ENCODE results near the gene BANF2. TPM values are rescaled to one million over a fixed set of nuclear protein-coding genes. Genes with fewer than 3 reads are reported as not detected.

Gene BANF2
- total RNA-seq, 1 experiment from 2014 or later, result not detected

DNA sequence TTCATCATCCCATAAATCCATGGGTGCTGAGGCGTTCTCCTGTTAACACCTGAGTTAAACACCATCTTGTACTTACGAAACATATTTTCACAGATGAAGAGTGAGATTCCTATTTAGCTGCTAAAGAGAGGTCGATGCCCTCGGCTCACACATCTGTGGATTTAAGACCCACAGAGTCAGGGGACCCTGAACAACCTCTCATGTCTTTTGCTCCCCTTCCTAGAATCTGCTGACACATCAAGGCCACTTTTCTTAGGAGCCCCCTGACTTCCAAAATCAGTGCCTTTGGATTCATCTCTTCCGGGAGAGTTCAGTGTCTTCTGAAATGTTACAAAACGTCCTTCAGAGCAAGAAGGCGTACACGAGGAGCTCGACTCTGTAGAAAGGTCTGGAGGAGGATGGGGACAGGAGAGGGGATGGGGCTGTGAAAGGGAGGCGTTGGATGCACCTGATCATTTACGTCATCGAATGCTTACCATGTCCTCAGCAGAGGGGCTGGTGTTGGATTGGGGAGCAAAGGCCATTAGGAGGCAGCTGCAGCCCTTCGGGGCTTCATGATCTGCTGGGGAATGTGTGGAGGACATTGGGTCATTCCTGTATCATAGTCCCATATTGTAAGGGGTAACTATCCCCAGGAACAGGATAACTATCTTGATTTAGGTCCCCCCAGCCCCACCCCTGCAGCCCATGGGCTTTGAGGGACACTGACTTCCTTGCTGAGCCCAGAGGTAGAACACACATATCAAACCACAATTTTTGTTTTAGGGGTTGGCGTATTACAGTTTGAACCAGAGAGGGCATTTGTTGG is 22.9 kb downstream of the BANF2 start:
- intact Hi-C loops (cut with micrococcal nuclease), result no loop called here
- Histone ChIP-seq H3K27me3 (ENCODE audit: low read length) (no peaks in the 10 kb centered on the region), H3K9ac (ENCODE audit: low read length) (no peak overlapping the region), H3K79me2 (ENCODE audit: low read length) (no peaks in the 10 kb centered on the region), H3K9me2 (replicated peaks; ENCODE audit: low read length) (no peaks in the 10 kb centered on the region), H3K4me1 (ENCODE audit: insufficient read depth, low read length) (no peaks in the 10 kb centered on the region), H3K4me2 (ENCODE audit: low read length) (no peak overlapping the region), H2AFZ (ENCODE audit: low read length) (no peak overlapping the region), H3K9me3 (ENCODE audit: low read length) (no peaks in the 10 kb centered on the region), H3K4me3 (ENCODE audit: low read length) (no peak overlapping the region), H3K36me3 (ENCODE audit: low read depth, low read length) (no peaks in the 10 kb centered on the region), H3F3A (ENCODE audit: low read length, unreplicated experiment) (no peaks in the 10 kb centered on the region), H3K27ac (ENCODE audit: low read length) (no peak overlapping the region), H4K20me1 (ENCODE audit: low read length) (no peaks in the 10 kb centered on the region)
- ATAC-seq, result no peak
- ChIA-PET POLR2A (ENCODE audit: unreplicated experiment) (no interaction called here), CTCF (no interaction called here)
- DNase-seq, result no peak
- TF ChIP-seq EZH2 (IDR thresholded peaks at IDR 0.05; ENCODE audit: low read length, unreplicated experiment), result no peak
- no peak for TF ChIP-seq EZH2phosphoT487 (IDR thresholded peaks at IDR 0.05; ENCODE audit: borderline replicate concordance, low read length)
- no TSS peak for BruUV-seq (replicated peaks)

DNA sequence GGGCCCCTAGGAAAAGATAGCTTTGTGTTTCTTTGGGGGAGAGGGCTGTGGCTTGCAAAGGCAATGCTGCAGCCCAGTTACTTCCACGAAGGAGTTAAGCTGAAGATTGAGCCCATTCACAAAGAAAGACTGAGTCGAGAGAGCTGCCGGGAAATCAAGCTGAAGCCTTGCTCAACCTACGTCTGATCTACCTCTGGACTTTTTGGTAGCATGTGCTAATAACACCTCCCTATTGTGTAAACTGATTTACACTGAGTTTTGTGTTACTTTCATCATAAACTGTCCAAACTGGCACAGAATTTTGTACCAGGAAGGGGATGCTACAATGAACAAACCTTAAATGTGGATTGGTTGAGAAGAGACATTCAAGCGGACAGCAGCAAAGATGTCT is 23.5 kb downstream of the BANF2 start:
- ChIA-PET CTCF (no interaction called here), POLR2A (ENCODE audit: unreplicated experiment) (no interaction called here)
- BruUV-seq (replicated peaks), result no TSS peak

DNA sequence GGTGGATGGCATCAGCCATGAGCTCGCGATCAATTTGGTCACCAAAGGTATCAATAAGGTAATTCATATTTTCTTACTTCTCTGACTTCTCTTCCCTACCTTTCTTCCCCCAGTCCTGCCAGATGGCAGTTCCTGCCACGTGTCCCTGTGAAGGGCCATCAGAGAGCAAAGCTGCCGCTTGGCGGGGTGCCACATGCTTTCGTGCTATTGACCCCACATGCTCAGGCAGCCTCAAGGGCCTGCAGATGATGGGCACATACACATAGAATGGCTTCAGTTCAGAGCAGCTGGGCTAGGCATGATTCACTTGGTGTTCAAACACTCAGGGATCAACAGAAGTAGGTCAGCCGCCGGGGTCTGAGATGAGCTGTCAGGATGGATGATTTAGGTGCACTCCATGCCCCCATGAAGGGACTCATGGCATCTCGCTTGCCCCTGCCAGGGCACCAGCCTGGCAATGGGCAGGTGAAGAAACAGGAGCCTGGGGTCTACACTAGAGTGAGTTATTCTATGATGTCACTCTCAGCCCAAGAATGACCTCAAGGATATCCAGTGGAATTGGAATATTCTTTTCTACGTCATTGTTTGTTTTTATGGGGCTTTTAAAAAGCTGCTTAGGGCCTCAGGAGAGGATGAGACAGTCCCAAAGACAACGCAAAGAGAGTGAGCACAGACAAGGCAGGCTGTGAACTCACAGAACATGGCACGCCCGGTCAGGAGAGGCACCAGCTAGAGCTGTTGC is 25.5 kb downstream of the BANF2 start:
- ATAC-seq (no peak), DNase-seq (no peak)
- H4K20me1 ChIP-seq (ENCODE audit: low read length), result no peaks in the 10 kb centered on the region
- H3K27ac ChIP-seq (ENCODE audit: low read length), result no peak overlapping the region
- no peaks in the 10 kb centered on the region for H3K9me3 ChIP-seq (ENCODE audit: low read length)
- intact Hi-C loops (cut with micrococcal nuclease), result no loop called here
- no peak overlapping the region for H2AFZ ChIP-seq (ENCODE audit: low read length)
- no TSS peak for BruUV-seq (replicated peaks)
- no peaks in the 10 kb centered on the region for H3K9me2 ChIP-seq (replicated peaks; ENCODE audit: low read length)
- H3K36me3 ChIP-seq (ENCODE audit: low read depth, low read length), result no peaks in the 10 kb centered on the region
- no peaks in the 10 kb centered on the region for H3K4me1 ChIP-seq (ENCODE audit: insufficient read depth, low read length)
- no peaks in the 10 kb centered on the region for H3K27me3 ChIP-seq (ENCODE audit: low read length)
- CTCF ChIA-PET, result no interaction called here
- H3K9ac ChIP-seq (ENCODE audit: low read length), result no peak overlapping the region
- no peak overlapping the region for H3K4me2 ChIP-seq (ENCODE audit: low read length)
- no peak for TF ChIP-seq EZH2 (IDR thresholded peaks at IDR 0.05; ENCODE audit: low read length, unreplicated experiment)
- TF ChIP-seq, protein P1, sequence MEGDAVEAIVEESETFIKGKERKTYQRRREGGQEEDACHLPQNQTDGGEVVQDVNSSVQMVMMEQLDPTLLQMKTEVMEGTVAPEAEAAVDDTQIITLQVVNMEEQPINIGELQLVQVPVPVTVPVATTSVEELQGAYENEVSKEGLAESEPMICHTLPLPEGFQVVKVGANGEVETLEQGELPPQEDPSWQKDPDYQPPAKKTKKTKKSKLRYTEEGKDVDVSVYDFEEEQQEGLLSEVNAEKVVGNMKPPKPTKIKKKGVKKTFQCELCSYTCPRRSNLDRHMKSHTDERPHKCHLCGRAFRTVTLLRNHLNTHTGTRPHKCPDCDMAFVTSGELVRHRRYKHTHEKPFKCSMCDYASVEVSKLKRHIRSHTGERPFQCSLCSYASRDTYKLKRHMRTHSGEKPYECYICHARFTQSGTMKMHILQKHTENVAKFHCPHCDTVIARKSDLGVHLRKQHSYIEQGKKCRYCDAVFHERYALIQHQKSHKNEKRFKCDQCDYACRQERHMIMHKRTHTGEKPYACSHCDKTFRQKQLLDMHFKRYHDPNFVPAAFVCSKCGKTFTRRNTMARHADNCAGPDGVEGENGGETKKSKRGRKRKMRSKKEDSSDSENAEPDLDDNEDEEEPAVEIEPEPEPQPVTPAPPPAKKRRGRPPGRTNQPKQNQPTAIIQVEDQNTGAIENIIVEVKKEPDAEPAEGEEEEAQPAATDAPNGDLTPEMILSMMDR (conservative IDR thresholded peaks at IDR 0.05; ENCODE audit: low read depth, low read length), result no peak
- TF ChIP-seq EZH2phosphoT487 (IDR thresholded peaks at IDR 0.05; ENCODE audit: borderline replicate concordance, low read length), result no peak
- POLR2A ChIA-PET (ENCODE audit: unreplicated experiment), result no interaction called here
- H3F3A ChIP-seq (ENCODE audit: low read length, unreplicated experiment), result no peaks in the 10 kb centered on the region
- no peaks in the 10 kb centered on the region for H3K79me2 ChIP-seq (ENCODE audit: low read length)
- no peak overlapping the region for H3K4me3 ChIP-seq (ENCODE audit: low read length)

More for the DNA sequence above, 23.5 kb downstream of the BANF2 start:
- intact Hi-C loops (cut with micrococcal nuclease), result no loop called here
- Histone ChIP-seq H3K4me3 (ENCODE audit: low read length) (no peak overlapping the region), H3F3A (ENCODE audit: low read length, unreplicated experiment) (no peaks in the 10 kb centered on the region), H3K36me3 (ENCODE audit: low read depth, low read length) (no peaks in the 10 kb centered on the region), H3K79me2 (ENCODE audit: low read length) (no peaks in the 10 kb centered on the region), H4K20me1 (ENCODE audit: low read length) (no peaks in the 10 kb centered on the region), H3K9me3 (ENCODE audit: low read length) (no peaks in the 10 kb centered on the region), H3K27ac (ENCODE audit: low read length) (no peak overlapping the region), H3K4me1 (ENCODE audit: insufficient read depth, low read length) (no peaks in the 10 kb centered on the region), H3K27me3 (ENCODE audit: low read length) (no peaks in the 10 kb centered on the region), H3K9ac (ENCODE audit: low read length) (no peak overlapping the region), H3K4me2 (ENCODE audit: low read length) (no peak overlapping the region), H2AFZ (ENCODE audit: low read length) (no peak overlapping the region), H3K9me2 (replicated peaks; ENCODE audit: low read length) (no peaks in the 10 kb centered on the region)
- ATAC-seq (no peak), DNase-seq (no peak)
- no peak for TF ChIP-seq EZH2 (IDR thresholded peaks at IDR 0.05; ENCODE audit: low read length, unreplicated experiment)
- TF ChIP-seq, protein P1 (conservative IDR thresholded peaks at IDR 0.05; ENCODE audit: low read depth, low read length), result no peak
- TF ChIP-seq EZH2phosphoT487 (IDR thresholded peaks at IDR 0.05; ENCODE audit: borderline replicate concordance, low read length), result no peak

Measured in PC-3 (cell line).